ENCODE data around the gene RPL10. TPM values are rescaled to one million over a fixed set of nuclear protein-coding genes. Genes with fewer than 3 reads are reported as not detected.

Gene RPL10
- total RNA-seq, 2 donors from 2014 or later: 2,294 to 2,387 TPM

GRCh38 chrX:154419189-154419588, 21.0 kb downstream of the RPL10 start:
- intact Hi-C loops (cut with DNase I): no loop called here

DNA sequence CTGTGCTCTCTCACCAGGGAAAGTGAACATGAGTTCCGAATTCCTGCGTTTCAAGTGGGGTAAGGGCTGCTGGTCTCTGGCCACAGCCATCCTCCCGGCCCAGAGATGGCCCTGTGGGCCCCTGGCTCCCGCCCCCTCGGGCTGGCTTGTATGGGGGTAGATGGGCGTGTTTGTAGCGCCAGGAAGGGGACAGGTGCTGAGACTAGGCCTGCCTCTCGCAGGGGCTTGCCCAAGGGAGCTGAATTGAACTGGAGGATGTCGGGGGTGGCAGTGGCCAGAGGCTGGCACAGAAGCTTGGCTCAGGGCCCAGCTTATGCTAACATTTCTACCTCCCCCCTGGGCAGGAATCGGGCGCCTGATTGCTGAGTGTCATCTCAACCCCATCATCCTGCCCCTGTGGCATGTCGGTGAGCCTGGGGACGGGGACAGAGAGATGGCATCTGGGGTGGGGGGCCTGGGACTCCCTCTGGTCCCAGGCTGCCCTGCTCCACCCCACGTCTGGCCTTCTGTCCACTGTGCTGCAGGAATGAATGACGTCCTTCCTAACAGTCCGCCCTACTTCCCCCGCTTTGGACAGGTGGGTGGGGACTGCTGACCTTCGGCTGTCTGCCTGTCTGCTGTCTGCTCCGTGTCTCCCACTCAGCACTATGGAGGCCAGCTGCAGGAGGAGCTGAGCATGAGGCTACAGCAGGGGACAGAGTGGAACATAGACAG, 21.7 kb downstream of the RPL10 start:
- intact Hi-C loops (cut with DNase I): no loop called here
- peak; percentile 76 for DNase-seq (ENCODE audit: low spot score)

More at GRCh38 chrX:154419189-154419588, 21.0 kb downstream of the RPL10 start:
- no peak for DNase-seq (ENCODE audit: low spot score)

- no peak for DNase-seq (ENCODE audit: low spot score)
- intact Hi-C loops (cut with DNase I): no loop called here
These were observed 22.2 kb downstream of the RPL10 start for GRCh38 chrX:154420402-154420756.

- intact Hi-C loops (cut with DNase I): loop anchor here in 1 of 2 donors (2.0 kb wide), 1 partner anchor 60 kb away; the partner anchor contains the start of gene UBL4A
- no peak for DNase-seq (ENCODE audit: low spot score)
These were observed 29.0 kb downstream of the RPL10 start for GRCh38 chrX:154426916-154427770.

- DNase-seq (ENCODE audit: low spot score): peak; percentile 97
- intact Hi-C loops (cut with DNase I): no loop called here
These were observed 30.3 kb downstream of the RPL10 start, which contains the start of gene ATP6AP1 for GRCh38 chrX:154428176-154429171. Gene ATP6AP1, plus strand, starts transcription at chrX:154428677. Its CDS starts 16 bp downstream, at chrX:154428693.

- intact Hi-C loops (cut with DNase I): no loop called here
- DNase-seq (ENCODE audit: low spot score): no peak
These were observed 31.5 kb downstream of the RPL10 start for GRCh38 chrX:154429711-154430110.

DNA sequence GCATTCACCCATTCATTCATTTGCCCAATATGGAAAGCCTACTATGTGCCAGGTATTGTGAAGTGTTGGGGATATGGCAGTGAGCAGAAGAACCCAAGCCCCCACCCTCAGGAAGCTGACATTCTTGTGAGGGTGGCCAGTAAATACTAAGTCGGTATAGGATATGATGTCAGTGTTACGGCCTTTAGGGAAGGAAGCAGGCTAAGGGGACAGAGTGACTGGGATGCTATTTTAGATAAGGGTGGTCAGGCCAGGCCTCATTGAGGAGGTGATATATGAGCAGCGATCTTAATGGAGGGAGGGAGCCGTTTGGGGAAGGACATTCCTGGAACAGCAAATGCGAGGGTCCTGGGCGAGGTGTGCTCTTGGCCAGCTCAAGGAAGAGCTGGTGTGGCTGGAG, 32.3 kb downstream of the RPL10 start:
- DNase-seq (ENCODE audit: low spot score): no peak
- intact Hi-C loops (cut with DNase I): no loop called here

DNA sequence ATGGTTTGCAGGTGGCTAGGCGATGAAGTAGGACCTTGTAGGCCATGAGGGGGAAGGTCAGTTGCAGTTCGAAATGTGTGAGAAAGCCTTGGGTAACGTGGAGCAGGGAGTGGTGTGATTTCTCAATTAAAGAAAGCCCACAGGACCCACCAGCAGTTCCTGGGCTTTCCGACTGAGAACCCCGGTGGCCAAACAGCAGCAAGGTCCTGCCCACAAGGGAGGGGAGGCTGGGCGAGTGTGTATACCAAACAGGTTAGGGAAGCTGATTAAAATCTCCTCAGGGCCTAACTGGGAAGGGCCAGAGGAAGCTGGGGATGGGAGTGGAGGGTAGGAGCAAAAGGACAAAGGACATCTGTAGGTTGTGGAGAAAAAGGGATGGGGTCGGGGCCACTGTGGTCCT, 32.7 kb downstream of the RPL10 start:
- intact Hi-C loops (cut with DNase I): no loop called here
- DNase-seq (ENCODE audit: low spot score): no peak

DNA sequence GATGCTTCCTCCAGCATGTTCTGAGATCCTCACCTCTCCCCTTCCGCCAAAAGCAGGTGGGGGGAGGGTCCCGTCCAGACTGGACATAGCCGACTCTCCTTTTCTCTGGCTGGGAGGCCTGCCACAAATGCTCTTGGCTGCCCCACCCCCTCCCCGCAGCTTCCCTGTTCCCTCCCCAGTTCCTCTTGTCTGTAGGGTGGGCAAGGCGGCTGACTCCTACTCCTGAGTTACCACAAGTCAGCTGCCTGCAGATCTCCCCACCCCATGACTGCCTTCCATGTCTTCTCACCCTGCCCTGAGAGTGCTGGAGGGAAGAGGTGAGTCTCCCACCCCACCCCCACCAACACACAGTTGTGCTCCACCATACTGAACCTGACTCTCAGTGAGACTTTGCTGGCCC, 33.2 kb downstream of the RPL10 start:
- peak; percentile 80 for DNase-seq (ENCODE audit: low spot score)

DNA sequence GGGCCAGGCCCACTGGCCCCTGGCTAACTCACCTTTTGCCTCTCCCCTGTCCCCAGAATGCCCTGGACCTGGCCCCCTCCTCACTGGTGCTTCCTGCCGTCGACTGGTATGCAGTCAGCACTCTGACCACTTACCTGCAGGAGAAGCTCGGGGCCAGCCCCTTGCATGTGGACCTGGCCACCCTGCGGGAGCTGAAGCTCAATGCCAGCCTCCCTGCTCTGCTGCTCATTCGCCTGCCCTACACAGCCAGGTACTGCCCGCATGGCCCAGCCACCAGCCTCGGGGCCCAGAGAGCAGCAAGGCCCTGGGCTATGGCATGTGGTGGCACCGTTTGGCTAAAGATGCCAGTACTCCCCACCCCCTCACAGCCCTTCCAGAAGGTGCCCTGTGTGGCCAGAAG, 34.0 kb downstream of the RPL10 start:
- intact Hi-C loops (cut with DNase I): no loop called here
- no peak for DNase-seq (ENCODE audit: low spot score)

More for the DNA sequence above, 33.2 kb downstream of the RPL10 start:
- intact Hi-C loops (cut with DNase I): no loop called here

DNA sequence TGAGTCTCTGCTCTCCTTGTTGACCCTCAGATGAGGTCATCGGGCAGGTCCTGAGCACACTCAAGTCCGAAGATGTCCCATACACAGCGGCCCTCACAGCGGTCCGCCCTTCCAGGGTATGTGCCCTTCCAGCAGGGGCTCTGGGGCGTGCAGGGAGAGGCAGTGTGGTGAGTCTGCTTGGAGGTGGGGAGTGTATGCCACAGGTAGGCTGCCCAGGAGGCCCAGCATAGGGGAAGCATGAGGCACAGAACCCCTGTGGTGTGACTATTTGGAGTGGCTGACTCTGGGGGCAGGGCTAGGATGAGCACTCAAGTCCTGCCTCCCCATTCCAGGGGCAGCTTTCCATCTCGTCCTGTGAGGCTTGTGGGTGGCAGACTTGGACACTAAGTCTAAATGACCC, 35.4 kb downstream of the RPL10 start:
- intact Hi-C loops (cut with DNase I): no loop called here
- DNase-seq (ENCODE audit: low spot score): no peak

GRCh38 chrX:154434394-154435168, 36.4 kb downstream of the RPL10 start:
- no peak for DNase-seq (ENCODE audit: low spot score)
- intact Hi-C loops (cut with DNase I): no loop called here

- DNase-seq (ENCODE audit: low spot score): no peak
- intact Hi-C loops (cut with DNase I): no loop called here
These were observed 37.1 kb downstream of the RPL10 start for GRCh38 chrX:154435171-154435733.

DNA sequence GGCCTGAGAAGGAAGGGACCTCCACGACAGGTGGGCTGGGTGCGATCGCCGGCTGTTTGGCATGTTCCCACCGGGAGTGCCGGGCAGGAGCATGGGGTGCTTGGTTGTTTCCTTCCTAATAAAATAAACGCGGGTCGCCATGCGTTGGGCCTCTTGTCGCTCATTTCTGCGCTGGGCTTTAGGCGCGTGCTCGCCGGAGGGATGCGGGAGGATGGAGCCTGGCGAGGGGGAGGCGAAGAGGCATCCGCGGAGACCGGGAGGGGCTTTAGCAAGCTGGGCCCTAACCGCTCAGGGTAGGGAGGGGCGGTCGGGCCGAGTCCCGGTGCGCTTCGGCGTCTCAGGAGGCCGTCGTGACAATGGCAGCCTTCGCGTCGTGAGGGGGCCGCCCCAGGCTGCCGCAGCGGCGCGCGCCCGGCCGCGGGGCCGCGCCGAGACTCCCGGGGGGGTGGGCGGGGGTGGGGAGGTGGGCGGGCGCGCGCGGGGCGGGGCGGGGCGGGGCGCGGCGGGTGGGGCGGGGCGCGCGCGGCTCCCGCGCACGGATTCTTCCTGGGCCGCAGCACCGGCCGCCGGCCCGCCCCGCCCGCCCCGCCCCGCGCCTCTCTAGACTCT, 38.3 kb downstream of the RPL10 start:
- intact Hi-C loops (cut with DNase I): no loop called here
- DNase-seq (ENCODE audit: low spot score): peak; percentile 86

GRCh38 chrX:154436983-154437752, 39.0 kb downstream of the RPL10 start, which contains the start of gene GDI1:
Gene GDI1, plus strand, starts transcription at chrX:154437154. Its CDS starts 101 bp downstream, at chrX:154437255.
- DNase-seq (ENCODE audit: low spot score): peak; percentile 86
- intact Hi-C loops (cut with DNase I): no loop called here

DNA sequence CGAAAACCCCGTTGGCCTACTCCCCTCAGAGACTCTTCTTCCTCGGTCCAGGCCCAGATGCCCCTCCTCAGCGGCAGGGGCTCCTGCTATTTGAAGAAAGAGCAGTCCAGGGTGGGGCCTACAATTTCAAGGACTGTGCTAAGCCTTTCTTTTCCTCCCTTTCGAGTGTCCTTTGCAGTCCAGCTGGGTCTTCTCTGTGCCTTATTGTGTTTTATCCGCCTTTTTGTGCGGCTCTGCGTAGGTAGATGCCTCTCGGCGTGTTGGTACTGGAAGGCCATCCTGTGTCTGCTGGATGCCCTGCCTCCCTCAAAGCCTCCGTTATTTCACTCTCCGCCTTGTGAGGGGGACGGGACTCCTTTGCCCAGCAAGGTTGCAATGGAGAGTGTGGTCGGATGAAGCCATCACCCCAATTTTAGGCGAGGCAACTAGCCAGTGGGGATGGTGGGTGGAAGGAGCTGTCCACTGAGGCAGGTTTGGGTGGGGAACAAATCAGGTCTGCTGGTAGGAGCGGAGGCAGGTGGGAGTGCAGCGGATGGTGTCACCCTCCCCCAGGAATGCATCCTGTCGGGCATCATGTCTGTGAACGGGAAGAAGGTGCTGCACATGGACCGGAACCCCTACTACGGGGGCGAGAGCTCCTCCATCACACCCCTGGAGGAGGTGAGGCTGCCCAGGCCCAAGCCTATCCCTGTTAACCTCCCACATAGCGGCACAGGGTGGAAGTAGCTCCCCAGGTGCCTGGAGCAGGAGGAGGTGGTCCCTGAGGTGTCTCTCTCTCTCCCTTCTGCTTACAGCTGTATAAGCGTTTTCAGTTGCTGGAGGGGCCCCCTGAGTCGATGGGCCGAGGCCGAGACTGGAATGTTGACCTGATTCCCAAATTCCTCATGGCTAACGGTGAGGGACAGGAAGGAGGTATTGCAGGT, 40.1 kb downstream of the RPL10 start:
- no peak for DNase-seq (ENCODE audit: low spot score)
- intact Hi-C loops (cut with DNase I): no loop called here
